Measurements from ENCODE around the gene DPEP2NB.
"Not testable (repeated sequence)": the region's sequence is repeated elsewhere in the genome, so short reads cannot be mapped to it uniquely, and the experiment has no call there.

The DPEP2NB gene

DNA sequence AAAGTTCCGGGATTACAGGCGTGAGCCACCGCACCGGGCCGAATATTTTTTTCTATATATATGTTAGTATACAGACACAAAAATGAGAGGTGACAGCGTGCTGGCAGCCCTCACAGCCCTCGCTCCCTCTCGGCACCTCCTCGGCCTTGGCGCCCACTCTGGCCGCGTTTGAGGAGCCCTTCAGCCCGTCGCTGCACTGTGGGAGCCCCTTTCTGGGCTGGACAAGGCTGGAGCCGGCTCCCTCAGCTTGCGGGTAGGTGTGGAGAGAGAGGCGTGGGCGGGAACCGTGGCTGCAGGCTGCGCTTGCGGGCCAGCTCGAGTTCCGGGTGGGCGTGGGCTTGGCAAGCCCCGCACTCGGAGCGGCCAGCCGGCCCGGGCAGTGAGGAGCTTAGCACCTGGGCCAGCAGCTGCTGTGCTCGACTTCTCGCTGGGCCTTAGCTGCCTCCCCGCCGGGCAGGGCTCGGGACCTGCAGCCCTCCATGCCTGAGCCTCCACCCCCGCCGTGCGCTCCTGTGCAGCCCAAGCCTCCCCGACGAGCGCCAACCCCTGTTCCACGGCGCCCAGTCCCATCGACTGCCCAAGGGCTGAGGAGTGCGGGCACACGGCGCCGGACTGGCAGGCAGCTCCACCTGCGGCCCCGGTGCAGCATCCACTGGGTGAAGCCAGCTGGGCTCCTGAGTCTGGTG is 33.6 kb downstream of the DPEP2NB start:
- DNase-seq (ENCODE audit: low read depth in 2 of 2) = no peak

DNA sequence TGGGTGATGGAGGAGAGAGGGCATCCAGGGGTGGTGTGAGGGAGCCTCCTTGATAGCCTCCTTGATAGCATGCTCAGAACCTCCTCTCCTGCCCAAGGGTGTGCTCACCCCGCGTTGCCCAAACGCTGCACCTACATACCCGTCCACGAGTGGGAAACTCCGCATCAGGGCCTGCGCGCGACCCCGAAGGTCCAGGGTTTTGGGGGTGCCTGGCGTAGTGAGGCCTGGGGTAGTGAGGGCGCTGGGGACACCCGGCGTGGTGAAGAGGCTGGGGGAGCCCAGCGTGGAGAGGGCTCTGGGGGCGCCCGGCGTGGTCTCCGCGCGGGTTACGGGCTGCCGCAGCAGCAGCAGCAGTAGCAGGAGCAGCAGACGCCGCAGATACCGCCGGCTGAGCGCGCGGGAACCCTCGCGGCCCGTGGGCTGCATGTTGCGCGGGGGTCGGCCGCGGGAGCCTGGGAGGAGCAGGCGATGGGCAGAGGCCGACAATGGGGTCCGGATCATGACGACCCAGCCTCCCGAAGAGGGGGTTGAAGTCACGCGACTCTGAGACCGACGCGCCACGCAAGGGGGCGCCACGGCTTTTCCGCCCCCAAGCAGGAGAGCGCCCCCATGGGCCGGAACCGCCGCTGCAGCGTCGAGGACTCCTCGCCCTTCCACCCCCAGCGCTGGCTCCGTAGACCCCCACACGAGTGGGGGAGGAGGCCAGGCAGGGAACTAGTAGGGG is 35.6 kb downstream of the DPEP2NB start, which contains the start of gene DPEP3:
TSS of gene DPEP3 (minus strand) at position 545 of the 724 bp plus-strand sequence. CDS start at position 426, 119 bp downstream.
- DNase-seq (ENCODE audit: low read depth in 2 of 2) = no peak

DNA sequence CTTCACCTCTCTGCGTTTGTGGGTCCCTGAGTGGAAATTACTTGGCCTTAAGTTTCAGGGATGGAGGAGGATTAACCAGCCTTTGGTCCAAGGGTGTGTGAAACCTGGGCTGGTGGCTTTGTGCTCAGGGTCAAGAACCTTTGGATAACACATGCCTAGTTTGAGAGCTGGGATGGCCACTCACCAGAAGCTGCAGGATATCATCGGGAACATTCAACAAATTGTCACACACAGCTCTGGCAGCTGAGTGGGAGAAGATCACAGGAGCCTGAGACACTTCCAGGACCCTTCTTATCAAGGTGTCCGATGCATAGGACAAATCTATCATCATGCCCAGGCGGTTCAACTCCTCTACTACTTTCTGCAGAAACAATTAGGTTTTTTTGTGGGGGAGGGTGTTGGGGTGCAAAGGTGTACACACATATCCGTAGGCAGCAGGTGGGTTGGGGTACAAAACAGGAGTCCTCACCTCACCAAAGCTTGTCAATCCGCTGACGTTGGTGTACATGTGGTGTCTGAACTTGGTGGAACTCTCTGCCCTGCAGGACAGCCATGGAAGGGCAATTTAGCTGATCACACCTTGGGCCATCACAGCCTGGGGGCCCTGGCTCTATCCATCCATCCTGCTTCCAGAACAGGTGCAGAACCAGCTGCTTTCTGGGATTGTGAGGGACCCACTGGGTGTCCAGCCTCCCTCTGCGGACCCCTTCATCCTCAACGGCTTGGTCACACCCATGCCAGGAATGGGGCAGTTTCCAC is 38.1 kb downstream of the DPEP2NB start:
- DNase-seq (ENCODE audit: low read depth in 2 of 2) = no peak

DNA sequence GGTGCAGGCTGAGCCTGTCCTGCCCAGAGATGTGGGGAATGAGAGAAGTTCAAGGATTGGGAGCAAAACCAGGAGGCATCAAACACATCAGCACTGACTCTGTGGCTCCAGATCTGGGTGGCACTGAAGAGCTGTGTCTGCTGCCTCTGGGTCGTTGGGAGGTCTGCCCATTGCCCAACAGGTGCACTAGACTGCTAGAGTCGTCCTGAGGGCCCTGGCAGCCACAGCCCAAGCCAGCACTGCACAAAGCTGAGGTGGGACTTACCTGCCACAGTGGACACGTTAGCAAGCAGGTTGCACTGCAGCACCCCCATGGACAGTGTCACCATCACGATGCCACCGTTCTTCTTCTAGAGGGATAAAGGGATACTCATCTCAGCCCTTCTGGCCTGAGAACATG is 38.7 kb downstream of the DPEP2NB start:
- DNase-seq (ENCODE audit: low read depth in 2 of 2) = no peak

DNA sequence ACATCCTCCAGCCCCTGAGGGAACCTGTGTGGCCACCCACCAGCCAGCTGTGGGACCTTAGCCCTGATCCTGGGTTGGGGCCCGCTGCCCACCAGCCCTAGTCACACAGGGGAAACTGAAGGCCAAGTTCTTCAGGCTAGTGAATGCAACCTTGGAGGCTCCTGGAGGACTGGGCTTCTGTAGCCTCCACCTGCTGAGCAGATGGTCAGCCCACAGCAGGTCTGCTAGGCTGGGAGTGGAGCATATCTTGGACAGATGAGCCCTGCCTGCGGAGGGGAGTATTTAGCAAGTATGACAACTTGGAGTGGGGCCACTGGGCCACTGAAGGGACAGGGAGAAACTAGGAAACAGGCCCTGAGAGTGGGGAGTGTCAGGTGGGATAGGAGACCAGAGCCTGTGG is 39.5 kb downstream of the DPEP2NB start:
- DNase-seq (ENCODE audit: low read depth in 2 of 2) = no peak

DNA sequence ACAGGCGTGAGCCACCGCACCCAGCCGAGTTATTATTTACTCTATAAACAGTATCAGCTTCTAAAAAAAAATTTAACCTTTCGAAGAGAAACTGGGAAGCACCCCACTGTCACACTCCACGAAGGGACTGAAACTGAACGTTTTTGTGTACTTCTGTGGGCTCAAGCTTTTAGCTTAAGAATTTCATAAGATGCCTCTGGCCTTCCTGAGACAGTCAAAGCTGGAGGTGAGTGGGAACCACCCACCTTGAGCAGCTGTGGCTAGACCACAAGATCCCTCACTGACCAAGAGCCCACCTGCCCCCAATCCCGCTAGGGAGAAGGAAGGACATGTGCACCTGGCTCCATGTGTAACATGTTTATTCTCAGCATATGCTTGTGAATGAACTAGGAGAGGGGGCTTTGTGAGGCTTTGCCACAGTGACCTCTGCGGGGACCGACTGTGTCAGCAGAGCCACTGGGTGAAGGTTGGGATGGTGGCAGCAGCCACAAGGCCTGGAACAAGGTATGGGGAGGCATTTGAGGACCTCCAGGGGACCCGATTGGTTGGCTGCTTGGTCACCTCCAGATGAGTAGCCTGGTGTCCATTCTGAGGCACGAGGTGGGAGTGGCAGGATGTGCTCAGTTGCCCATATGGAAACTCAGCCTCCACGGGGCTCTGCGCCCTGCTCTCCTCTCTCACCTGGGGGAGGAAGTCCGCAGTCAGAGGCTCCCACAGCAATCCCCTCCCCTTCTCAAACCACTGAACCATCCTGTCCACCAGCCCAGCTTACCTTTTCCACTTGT is 40.2 kb downstream of the DPEP2NB start:
- DNase-seq (ENCODE audit: low read depth in 2 of 2) = no peak

DNA sequence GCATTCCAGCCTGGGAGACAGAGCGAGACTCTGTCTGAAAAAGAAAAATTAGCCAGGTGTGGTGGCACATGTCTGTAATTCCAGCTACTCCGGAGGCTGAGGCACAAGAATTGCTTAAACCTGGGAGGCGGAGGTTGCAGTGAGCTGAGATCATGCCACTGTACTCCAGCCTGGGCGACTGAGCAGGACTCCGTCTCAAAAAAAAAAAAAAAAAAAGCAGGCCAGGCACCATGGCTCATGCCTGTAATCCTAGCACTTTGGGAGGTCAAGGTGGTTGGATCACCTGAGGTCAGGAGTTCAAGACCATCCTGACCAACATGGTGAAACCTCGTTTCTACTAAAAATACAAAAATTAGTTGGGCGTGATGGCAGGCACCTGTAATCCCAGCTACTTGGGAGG is 43.4 kb downstream of the DPEP2NB start:
- not testable (repeated sequence) for DNase-seq (ENCODE audit: low read depth in 2 of 2)

DNA sequence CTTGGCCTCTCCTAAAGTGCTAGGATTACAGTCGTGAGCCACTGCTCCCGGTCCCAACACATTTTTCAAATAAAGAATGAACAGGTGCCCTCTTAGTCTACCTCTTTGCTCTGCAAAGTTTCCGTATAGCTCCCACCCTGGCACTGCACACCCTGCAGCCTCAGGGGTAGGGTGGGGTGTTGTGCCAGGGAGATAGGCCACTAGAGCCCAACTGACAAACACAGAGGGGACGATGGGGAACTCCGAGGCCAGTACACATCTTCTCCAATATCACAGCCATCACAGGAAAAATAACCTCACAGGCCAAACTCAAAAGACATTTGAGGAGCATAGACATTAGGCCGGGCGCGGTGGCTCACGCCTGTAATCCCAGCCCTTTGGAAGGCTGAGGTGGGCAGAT is 44.6 kb downstream of the DPEP2NB start:
- DNase-seq (ENCODE audit: low read depth in 2 of 2) = no peak

DNA sequence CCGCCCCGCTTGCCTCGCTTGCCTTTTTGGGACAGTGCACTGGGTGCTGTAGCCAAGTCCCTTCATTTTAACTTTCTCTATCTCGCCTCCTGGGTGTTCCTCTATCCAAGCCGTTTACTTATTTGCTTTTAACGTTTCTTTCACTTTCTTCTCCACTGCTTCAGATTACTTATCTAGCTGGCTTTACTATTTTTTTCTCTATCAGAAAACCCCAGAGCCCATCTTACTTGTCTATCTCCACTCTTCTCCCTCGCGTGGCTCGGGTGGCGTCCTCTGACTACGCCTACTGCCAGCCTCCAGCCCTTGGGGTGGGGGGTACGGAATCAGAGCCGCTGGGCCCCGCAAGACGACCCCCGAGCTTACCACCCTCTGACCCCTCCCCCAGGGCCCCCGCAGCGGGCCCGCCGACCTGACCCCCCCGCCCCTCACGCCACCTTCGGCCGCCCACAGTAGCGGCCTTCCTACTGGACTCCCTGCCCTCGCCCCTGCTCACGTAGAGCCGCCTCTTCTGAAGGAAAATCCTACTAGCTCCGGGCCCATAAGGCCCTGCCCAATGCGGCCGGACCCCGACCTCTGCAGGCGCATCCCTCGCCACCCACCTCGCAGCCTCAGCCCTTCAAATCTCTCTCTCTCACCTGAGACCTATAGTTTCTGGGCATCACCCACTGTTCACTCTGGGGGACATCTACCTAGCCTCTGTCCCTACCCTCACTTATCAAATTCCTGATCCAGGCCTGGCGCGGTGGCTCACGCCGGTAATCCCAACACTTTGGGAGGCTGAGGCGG is 46.3 kb downstream of the DPEP2NB start:
- DNase-seq (ENCODE audit: low read depth in 2 of 2) = no peak

DNA sequence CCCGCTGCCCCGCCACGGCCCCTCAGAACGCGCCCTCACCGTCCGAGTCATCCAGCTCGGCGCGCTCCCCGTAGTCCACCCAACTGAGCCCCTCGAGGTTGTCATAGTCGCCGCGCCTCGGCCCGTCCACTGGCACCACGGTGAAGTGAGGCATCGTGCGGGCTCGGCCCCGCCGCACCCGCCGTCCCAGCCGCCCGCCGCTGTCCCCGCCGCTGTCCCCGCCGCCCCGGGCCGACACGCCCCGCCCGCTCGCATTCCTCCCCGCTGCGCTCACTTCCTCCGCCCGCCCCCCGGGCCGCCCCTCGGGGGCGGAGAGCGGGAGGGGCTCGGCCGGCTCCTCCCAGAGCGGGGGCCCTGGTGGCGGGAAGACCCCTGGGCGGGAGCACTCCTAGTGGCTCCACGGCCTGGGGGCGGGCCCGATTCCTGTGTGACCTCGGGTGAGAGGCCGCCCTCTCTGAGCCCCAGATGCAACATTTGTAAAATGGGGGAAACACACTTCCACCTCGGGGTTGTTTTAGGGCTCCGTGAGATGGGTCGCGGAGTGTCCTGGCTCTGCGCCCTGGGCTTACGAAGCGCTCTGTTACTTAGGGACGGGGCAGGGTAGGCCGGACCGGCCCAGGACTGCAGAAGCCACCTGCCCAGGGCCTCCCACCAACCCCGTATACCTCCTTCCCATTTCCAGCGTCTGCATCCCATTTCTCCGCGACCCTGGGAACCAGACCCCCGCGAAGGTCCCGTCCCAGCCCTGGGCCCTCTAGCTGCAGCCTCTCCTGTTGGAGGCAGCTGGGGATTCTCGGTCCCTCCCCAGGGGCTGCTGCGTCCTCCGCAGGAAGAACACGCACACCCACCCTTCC is 47.1 kb downstream of the DPEP2NB start, which contains the start of gene SLC12A4:
TSS of gene SLC12A4 (minus strand) at position 238 of the 854 bp plus-strand sequence. CDS start at position 154, 84 bp downstream.
- DNase-seq (ENCODE audit: low read depth in 2 of 2) = peak; percentile 63 to 66

DNA sequence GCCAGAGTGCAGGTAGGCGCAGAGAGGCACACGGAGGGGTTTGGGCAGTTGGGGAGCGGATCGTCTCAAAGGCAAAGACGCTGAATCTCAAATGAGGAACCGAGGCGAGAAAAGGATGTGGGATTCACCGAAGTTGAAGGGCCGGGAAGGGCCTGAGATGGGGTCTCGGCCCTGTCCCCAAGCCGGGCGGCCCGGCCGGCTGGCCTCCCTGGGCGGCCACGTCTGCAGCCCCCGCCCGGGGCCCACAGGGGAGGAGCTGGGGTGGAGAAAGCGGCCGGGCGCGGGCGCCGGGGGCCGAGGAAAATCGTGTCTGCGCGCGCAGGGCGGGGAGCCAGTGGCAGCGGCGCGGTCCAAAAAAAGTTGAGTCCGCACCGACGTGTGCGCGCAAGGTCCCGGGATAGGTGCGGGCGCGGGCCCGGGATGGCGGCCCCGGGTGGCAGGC is 47.7 kb downstream of the DPEP2NB start:
- DNase-seq (ENCODE audit: low read depth in 2 of 2) = no peak

DNA sequence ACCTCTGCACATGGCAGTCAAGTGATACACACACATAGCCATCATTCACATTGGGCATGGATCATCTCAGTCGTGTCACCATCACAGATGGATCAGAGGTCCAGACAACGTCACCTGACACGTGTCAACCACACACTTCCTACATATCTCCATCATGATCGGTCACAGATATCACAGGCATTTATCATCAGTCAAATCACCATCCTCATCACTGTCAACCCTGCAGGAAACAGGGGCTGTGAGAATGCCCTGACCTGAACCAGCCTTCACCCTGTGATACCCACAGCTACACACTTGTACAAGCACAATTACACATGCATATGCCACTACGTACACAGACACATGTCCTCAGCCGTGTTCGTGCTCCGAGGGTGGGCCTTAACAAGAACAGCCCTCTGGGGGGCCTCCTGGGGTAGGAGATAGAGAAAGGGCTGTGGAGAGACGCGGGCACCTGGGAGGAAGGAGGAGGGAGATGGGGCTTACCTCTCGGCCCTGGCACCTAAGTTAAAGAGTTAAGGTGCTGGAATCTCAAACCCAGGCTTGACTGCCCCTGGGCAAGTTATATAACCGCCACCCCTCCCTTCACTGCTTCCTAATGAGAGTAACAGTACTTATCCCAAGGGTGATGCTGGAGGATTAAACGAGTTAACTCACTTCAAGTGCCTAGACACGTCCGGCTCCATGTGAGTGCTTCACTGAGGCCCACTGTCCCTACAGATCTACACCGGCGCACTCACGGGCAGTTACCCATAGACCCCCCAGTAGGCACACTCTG is 48.3 kb downstream of the DPEP2NB start:
- DNase-seq (ENCODE audit: low read depth in 2 of 2) = no peak

DNA sequence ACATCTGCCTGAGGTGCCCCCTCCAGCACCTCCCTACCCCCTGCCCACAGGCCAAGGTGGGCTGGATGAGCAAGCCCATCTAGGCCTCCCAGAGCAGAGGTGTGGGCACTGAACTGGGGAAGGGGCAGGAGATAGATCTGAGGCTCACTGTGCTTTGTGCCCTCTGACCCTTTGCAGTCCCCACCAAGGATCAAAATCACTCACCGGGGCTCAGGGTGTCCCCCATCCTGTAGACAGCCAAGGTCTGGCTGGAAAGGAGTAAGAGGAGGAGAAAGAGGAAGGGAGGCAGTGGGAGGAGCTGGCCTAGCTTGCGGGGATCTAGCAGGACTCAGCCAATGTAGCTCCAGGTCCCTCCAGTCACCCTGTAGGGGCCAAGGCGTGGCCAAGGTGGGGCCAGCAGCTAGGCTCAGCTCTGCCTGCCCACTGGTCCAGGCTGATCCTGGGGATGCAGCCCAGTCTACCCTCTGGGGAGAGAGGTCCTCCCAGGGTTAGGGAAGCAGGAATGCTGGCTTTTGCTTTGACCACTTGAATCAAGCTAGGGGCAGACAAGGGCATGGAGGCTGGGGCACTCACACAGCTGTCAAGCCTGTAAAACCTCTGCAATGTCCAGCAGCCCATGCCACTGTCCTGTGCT is 49.0 kb downstream of the DPEP2NB start:
- no peak for DNase-seq (ENCODE audit: low read depth in 2 of 2)

DNA sequence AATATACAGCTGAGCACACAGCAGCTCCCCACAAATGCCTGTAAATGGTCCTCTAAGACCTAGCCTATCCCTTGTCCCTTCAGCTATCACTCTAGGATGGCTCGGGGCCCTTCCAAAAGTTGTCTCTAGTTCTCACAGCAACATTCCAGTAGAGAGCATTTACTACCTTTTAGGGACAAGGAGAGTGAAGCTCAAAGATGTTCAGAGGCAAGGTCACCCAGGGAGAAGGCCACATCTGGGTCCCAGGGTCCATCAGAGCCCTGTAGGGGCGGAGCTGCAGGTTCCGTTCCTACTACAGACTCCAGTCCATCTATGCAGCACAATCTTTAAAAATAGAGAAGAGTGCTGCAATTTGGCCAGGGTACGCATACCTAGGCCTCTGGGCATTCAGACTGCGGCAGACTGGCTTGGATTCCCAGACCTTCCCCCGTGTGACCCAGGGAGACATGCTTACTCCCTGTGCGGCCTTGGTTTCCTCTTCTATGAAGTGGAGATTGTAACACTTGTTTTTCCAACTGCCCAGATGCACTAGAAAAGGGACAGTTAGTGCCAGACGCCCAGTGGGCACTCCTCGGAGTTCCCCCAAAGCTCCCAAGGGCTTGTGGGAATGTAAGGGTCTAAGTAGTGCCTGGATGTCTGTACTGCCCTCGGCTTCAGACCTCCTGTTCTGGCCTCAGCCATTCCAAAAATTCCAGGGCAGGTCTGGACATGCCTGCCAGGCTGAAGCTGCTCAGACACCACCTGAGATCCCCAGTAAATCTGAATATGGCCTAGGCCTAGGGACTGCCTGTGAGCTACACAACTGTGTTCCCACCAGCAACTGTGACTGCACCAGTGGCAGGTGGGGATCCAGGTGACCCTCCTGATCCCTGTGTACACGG is 49.8 kb downstream of the DPEP2NB start:
- DNase-seq (ENCODE audit: low read depth in 2 of 2) = no peak

DNA sequence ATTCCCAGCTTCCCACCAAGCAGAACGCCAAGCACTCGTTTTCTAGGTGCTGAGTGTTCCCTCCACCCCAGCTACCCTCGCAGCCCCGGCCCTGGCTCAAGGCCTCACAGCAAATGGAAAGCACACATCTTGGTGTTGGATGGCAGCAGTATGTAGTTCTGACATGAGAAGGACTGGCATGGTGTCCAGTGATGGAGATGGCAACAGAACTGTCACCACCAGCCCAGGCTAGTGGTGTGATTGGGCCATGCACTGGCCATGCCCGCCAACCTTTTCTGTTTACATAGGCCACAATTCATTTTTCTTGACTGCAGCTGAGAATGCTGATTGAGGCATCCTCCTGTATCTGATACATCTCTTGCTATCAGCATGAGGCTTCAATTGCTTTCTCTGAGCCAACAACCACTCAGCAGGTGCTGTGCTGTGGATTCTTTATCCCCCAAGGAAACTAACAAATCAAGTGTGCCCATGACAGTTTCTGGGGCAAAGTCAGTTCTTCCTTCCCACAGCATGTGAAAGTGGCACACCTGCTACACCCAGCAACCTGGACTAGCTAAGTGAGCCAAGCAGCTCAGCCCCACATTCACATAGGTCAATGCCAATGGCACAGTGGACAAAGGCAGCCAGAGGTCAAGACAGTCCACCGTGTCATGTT is 51.1 kb downstream of the DPEP2NB start:
- DNase-seq (ENCODE audit: low read depth in 2 of 2) = no peak

DNA sequence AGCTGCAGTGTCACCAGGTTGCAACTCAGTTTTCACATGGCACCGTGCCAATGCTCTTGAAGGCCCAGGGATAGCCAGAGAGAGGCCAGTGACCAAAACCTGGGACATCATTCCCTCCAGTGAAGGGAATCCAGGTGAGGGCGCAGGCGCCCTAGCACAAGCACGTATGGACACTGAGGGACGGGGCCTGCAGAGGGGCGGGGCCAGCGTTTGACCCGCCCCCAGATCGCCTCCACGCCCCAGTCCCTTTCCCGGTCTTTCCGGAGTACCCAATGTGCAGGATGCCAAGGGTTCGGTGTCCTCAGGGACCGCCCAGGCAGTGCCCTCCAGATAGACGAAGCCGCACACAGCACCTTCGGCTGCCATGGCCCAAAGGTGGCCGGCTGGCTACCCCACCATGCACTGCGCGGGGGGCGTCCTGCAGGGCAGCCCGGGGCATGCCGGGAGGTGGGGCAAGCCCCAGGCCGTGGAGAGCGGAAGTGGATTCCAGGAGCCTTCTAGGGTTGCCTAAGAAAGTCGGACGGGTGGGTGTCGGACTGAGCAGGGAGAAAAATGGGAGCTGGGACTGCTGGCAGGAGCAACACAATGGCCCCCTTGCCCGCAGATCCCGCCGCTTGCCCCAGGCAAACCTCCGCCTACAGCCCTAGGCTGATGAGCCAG is 51.9 kb downstream of the DPEP2NB start:
- DNase-seq (ENCODE audit: low read depth in 2 of 2) = no peak
